ENCODE data around the gene PLEKHM2.

Gene PLEKHM2

DNA sequence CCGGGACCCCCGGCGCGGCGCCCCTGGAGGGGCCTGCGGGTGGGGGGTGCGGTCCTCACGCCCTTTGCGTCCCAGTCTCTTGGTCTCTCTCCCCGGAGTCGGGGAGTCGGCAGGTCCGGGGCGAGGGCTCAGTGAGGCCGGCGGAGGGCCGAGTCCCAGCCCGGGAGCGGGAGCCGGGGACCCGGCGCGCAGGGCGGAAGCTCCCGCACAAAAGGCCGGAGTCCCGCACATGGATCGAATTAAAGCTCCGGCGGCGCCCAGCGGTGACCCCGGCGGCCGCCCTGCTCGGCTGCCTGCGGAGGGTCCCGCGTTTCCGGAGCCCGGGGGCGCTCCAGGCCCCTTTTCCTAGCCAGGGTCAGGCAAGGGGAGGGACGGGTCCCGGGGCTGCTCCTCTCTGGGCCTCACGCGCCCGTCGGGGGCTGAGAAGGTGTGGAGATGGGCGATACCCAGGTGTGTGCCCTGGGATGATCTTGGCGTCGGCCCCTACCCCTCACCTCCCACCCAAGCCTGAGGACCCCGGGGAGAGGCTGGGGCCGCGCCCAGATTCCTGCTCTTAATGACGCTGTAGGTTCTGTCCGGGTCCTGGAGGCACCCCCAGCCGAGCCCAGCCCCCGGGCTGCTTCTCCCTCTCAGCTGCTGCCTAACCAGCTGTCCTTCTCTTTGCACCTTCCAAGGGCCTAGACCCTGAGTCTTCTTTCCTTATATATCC, 75.0 kb downstream of the PLEKHM2 start:
- ATAC-seq (ENCODE audit: low read depth) (peak; percentile 7; the same call in 2 of the 3 replicates), DNase-seq (ENCODE audit: low spot score) (no peak)
- Histone ChIP-seq H3K27ac (ENCODE audit: poor library complexity, severe bottlenecking) (peak overlapping the region; percentile 94), H3K4me1 (ENCODE audit: insufficient read depth, poor library complexity, severe bottlenecking) (peaks cover 32% of the 10 kb centered on the region), H3K27me3 (ENCODE audit: insufficient read depth, poor library complexity, severe bottlenecking) (no peaks in the 10 kb centered on the region), H3K9me3 (ENCODE audit: severe bottlenecking) (no peaks in the 10 kb centered on the region), H3K4me3 (ENCODE audit: severe bottlenecking) (peak overlapping the region; percentile 79), H3K36me3 (ENCODE audit: low read depth) (peaks cover 20% of the 10 kb centered on the region; the same call in 1 of the 2 replicates)
- TF ChIP-seq, protein P1, sequence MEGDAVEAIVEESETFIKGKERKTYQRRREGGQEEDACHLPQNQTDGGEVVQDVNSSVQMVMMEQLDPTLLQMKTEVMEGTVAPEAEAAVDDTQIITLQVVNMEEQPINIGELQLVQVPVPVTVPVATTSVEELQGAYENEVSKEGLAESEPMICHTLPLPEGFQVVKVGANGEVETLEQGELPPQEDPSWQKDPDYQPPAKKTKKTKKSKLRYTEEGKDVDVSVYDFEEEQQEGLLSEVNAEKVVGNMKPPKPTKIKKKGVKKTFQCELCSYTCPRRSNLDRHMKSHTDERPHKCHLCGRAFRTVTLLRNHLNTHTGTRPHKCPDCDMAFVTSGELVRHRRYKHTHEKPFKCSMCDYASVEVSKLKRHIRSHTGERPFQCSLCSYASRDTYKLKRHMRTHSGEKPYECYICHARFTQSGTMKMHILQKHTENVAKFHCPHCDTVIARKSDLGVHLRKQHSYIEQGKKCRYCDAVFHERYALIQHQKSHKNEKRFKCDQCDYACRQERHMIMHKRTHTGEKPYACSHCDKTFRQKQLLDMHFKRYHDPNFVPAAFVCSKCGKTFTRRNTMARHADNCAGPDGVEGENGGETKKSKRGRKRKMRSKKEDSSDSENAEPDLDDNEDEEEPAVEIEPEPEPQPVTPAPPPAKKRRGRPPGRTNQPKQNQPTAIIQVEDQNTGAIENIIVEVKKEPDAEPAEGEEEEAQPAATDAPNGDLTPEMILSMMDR (IDR thresholded peaks at IDR 0.05; ENCODE audit: poor library complexity, severe bottlenecking): no peak

DNA sequence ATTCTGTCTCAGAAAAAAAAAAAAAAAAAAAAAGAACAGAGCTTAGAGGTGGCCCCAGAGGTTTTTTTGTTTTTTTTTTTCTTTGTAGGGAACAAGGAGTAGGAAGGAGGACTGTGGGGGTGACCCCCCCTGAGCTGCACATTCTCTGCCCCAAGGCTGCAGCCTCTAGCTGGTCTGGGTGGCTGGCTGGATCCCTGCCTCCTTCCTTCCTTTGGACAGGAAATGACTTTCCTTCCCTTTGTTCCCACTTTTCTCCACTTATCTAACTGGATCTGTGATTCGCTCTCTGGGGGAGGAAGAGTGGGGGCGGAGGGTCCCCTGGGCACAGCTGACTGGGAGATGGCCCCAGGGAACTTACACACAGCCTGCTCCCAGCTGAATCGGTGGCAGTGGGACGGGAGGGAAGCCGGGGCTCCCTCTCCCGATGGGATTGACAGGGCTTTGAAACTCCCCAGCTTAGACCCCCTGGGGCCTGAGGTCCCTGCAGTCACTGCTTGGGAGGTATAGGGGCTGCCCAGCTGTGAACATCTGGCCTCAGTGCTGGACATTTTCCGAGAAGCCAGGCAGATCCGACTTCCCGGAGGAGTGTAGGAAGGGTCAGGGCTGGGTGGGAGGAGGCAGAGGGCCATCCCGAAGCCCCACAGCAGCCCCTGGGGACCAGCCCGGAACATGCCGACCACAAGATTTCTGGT, 76.5 kb downstream of the PLEKHM2 start:
- Histone ChIP-seq H3K27me3 (ENCODE audit: insufficient read depth, poor library complexity, severe bottlenecking) (no peaks in the 10 kb centered on the region), H3K27ac (ENCODE audit: poor library complexity, severe bottlenecking) (peak overlapping the region; percentile 94)

DNA sequence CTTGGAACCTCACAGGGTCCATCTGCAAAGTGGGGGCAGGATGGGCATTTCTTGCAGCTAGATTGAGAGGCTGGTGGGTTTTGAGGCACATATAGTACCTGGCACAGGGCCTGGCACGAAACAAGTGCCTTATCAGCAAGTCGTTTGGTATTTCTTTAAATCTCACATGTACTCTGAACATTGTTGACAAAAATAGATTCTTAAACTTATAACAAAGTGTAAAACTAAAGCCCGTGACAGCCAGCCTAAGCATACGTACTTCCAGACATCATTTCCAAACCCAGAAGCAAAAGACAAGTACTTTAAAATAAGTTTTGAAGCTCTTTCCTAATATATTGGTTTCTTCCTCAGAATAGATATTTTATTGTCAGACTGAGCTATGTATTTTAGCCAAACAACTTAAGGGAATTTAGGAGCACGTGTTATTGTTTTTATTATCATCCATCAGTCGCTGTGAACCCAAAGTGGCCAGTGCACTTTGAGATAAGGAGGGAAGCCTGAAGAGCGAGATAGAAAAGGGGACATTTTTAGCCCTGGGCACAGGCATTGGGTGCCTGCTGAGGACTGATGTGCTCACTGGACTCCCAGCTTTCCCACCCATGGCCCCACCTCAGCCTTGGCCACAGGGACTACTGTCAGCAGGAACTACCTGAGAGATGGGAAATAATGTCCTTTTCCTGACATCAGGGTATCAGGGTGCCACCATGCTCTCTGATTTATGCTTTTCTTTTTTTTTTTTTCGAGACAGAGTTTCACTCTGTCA, 77.4 kb downstream of the PLEKHM2 start:
- DNase-seq (ENCODE audit: low spot score): no peak
- Histone ChIP-seq H3K27ac (ENCODE audit: poor library complexity, severe bottlenecking) (peak overlapping the region; percentile 94), H3K36me3 (ENCODE audit: low read depth) (peaks cover 43% of the 10 kb centered on the region), H3K27me3 (ENCODE audit: insufficient read depth, poor library complexity, severe bottlenecking) (no peaks in the 10 kb centered on the region), H3K4me3 (ENCODE audit: severe bottlenecking) (peak overlapping the region; percentile 79), H3K9me3 (ENCODE audit: severe bottlenecking) (no peaks in the 10 kb centered on the region), H3K4me1 (ENCODE audit: insufficient read depth, poor library complexity, severe bottlenecking) (peaks cover 51% of the 10 kb centered on the region)
- TF ChIP-seq, protein P1 (IDR thresholded peaks at IDR 0.05; ENCODE audit: poor library complexity, severe bottlenecking): no peak
- no peak for ATAC-seq (ENCODE audit: low read depth)

More for the DNA sequence above, 76.5 kb downstream of the PLEKHM2 start:
- ATAC-seq (ENCODE audit: low read depth) (peak; percentile 11; the same call in 1 of the 3 replicates), DNase-seq (ENCODE audit: low spot score) (peak; percentile 72)
- H3K36me3 ChIP-seq (ENCODE audit: low read depth): peaks cover 34% of the 10 kb centered on the region
- no peaks in the 10 kb centered on the region for H3K9me3 ChIP-seq (ENCODE audit: severe bottlenecking)
- TF ChIP-seq, protein P1 (IDR thresholded peaks at IDR 0.05; ENCODE audit: poor library complexity, severe bottlenecking): no peak
- H3K4me1 ChIP-seq (ENCODE audit: insufficient read depth, poor library complexity, severe bottlenecking): peaks cover 48% of the 10 kb centered on the region
- peak overlapping the region; percentile 79 for H3K4me3 ChIP-seq (ENCODE audit: severe bottlenecking)

DNA sequence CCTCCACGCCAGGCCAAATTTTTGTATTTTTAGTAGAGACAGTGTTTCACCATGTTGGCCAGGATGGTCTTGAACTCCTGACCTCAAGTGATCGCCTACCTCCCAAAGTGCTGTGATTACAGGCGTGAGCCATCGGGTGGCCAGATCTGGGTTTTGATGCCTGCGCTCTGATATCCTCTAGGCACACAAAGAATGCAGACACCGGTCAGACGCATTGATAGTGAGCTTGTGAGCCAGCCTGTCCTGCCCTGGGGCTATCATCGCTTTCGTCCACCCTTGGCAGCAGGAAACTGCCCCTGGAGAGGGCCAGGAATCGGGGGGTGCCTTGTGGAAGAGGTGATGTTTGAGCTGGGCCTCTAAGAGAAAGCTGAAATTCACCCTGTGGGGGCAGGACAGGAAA, 78.4 kb downstream of the PLEKHM2 start:
- ATAC-seq (ENCODE audit: low read depth): no peak
- H3K27ac ChIP-seq (ENCODE audit: poor library complexity, severe bottlenecking): peak overlapping the region; percentile 94
- H3K27me3 ChIP-seq (ENCODE audit: insufficient read depth, poor library complexity, severe bottlenecking): no peaks in the 10 kb centered on the region
- TF ChIP-seq, protein P1 (IDR thresholded peaks at IDR 0.05; ENCODE audit: poor library complexity, severe bottlenecking): no peak
- H3K9me3 ChIP-seq (ENCODE audit: severe bottlenecking): no peaks in the 10 kb centered on the region
- DNase-seq (ENCODE audit: low spot score): no peak
- no peak overlapping the region for H3K4me3 ChIP-seq (ENCODE audit: severe bottlenecking)
- peaks cover 50% of the 10 kb centered on the region for H3K36me3 ChIP-seq (ENCODE audit: low read depth)
- H3K4me1 ChIP-seq (ENCODE audit: insufficient read depth, poor library complexity, severe bottlenecking): peaks cover 47% of the 10 kb centered on the region
